ENCODE measurements around the gene GNB1. TPM values are rescaled to one million over a fixed set of nuclear protein-coding genes. Genes with fewer than 3 reads are reported as not detected.

GNB1 gene
- total RNA-seq, 1 donor from 2014 or later: 159 TPM

- no peak for TF ChIP-seq POLR2AphosphoS5 (IDR thresholded peaks at IDR 0.05; ENCODE audit: insufficient read depth in 1 of 2, low read depth in 1 of 2)
- no peak for TF ChIP-seq CTCF (IDR thresholded peaks at IDR 0.05)
- TF ChIP-seq POLR2A (IDR thresholded peaks at IDR 0.05): no peak
- H3K4me3 ChIP-seq: no peak overlapping the region
- peaks cover 0 to 16% of the 10 kb centered on the region in 2 donors for H3K36me3 ChIP-seq
- H3K27me3 ChIP-seq: no peaks in the 10 kb centered on the region
- no peak overlapping the region for H3K27ac ChIP-seq
- intact Hi-C loops (cut with DNase I): no loop called here
- no peak for DNase-seq (ENCODE audit: extremely low spot score in 2 of 2)
- peaks cover 10% of the 10 kb centered on the region for H3K9me3 ChIP-seq
- peaks cover 17% of the 10 kb centered on the region for H3K4me1 ChIP-seq
Measured at GRCh38 chr1:1771096-1771495, 119.8 kb downstream of the GNB1 start.

- intact Hi-C loops (cut with DNase I): no loop called here
- TF ChIP-seq POLR2A (IDR thresholded peaks at IDR 0.05) (no peak), POLR2AphosphoS5 (IDR thresholded peaks at IDR 0.05; ENCODE audit: insufficient read depth in 1 of 2, low read depth in 1 of 2) (no peak), CTCF (IDR thresholded peaks at IDR 0.05) (no peak)
- Histone ChIP-seq H3K4me3 (no peak overlapping the region), H3K9me3 (peaks cover 10% of the 10 kb centered on the region), H3K27ac (no peak overlapping the region), H3K36me3 (peaks cover 0 to 16% of the 10 kb centered on the region in 2 donors), H3K27me3 (no peaks in the 10 kb centered on the region), H3K4me1 (peaks cover 7% of the 10 kb centered on the region)
- no peak for DNase-seq (ENCODE audit: extremely low spot score in 2 of 2)
Measured at GRCh38 chr1:1770102-1770501, 120.8 kb downstream of the GNB1 start.

- no peak overlapping the region for H3K4me3 ChIP-seq
- no peak for DNase-seq (ENCODE audit: extremely low spot score in 2 of 2)
- peaks cover 0 to 16% of the 10 kb centered on the region in 2 donors for H3K36me3 ChIP-seq
- intact Hi-C loops (cut with DNase I): no loop called here
- no peaks in the 10 kb centered on the region for H3K4me1 ChIP-seq
- no peak overlapping the region for H3K27ac ChIP-seq
- H3K9me3 ChIP-seq: peaks cover 10% of the 10 kb centered on the region
- TF ChIP-seq POLR2AphosphoS5 (IDR thresholded peaks at IDR 0.05; ENCODE audit: insufficient read depth in 1 of 2, low read depth in 1 of 2) (no peak), POLR2A (IDR thresholded peaks at IDR 0.05) (no peak), CTCF (IDR thresholded peaks at IDR 0.05) (no peak)
- H3K27me3 ChIP-seq: no peaks in the 10 kb centered on the region
Measured at GRCh38 chr1:1768249-1768992, 122.5 kb downstream of the GNB1 start.

GRCh38 chr1:1764876-1765470 lies 125.9 kb downstream of the GNB1 start:
- no peak for TF ChIP-seq CTCF (IDR thresholded peaks at IDR 0.05)
- no peak for TF ChIP-seq POLR2A (IDR thresholded peaks at IDR 0.05)
- no peak for TF ChIP-seq POLR2AphosphoS5 (IDR thresholded peaks at IDR 0.05; ENCODE audit: insufficient read depth in 1 of 2, low read depth in 1 of 2)
- no peak overlapping the region for H3K27ac ChIP-seq
- no peak for DNase-seq (ENCODE audit: extremely low spot score in 2 of 2)
- no peak overlapping the region for H3K4me3 ChIP-seq
- H3K4me1 ChIP-seq: no peaks in the 10 kb centered on the region
- intact Hi-C loops (cut with DNase I): no loop called here
- H3K36me3 ChIP-seq: peaks cover 0 to 26% of the 10 kb centered on the region in 2 donors
- H3K27me3 ChIP-seq: no peaks in the 10 kb centered on the region
- H3K9me3 ChIP-seq: no peaks in the 10 kb centered on the region

All from vagina (tissue), 2 donors.